GM18873 (cell line): ENCODE data around the gene ARFGAP1.
A peak's percentile ranks its signal among the peaks of the same experiment; 100 is the strongest.

Experiments
- ATAC-seq: cut with Tn5 transposase; IDR thresholded peaks from one replicate; pipeline ENCODE4 v1.9.1; 2021; ENCODE audit warnings: mild to moderate bottlenecking, moderate library complexity, moderate number of reproducible peaks; ENCODE audit not compliant: unreplicated experiment, low FRiP score

ARFGAP1 gene

DNA sequence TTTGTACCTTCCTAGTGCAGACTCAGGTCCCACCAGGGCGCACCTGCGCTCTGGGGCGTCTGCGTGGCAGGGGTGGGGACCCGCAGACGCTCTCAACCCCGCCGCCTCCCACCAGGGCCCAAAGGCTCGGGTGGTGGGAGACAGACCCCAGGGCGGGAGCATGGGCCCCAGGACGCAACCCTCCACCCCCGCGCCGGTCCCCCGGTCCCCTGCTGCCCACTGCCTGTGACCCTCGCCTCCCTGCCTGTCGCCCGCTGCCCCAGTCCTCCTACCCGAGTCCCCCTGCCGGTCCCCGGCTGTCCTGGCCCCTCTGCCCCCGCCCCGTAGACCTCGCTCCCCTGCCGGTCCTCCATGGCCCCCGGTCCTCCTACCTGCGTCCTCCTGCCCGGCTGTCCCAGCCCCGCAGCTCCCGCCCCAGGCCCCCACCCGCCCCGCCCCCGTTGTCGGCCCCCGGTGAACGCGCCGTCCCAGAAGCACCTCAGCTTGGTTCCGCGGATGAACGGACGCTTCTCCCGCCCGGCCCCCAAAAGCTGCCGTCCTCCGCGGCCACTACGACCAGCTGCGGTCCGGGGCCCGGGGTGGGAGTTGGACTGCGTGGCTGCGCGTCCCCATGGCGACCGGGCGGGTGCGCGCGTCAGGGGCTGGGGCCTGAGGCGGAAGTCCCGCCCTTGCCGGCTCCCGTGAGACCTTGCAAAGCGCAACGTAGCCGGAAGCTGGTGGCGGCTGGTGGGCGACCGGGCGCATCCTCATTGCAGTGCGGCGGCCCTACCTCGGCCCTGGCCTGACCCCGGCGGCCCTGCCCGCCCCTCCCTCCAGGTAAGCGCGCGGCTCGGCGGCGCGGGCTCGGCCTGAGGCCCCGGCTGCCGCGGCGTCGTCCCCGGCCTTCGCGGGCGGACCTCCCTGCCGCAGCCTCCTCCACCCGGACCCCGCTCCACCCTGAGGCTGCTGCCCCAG is at the start of gene ARFGAP1:
ARFGAP1 (plus strand) TSS at position 709 of the 954 bp plus-strand sequence. CDS start 2,768 bp downstream, outside the sequence.
- ATAC-seq: peak; percentile 65

DNA sequence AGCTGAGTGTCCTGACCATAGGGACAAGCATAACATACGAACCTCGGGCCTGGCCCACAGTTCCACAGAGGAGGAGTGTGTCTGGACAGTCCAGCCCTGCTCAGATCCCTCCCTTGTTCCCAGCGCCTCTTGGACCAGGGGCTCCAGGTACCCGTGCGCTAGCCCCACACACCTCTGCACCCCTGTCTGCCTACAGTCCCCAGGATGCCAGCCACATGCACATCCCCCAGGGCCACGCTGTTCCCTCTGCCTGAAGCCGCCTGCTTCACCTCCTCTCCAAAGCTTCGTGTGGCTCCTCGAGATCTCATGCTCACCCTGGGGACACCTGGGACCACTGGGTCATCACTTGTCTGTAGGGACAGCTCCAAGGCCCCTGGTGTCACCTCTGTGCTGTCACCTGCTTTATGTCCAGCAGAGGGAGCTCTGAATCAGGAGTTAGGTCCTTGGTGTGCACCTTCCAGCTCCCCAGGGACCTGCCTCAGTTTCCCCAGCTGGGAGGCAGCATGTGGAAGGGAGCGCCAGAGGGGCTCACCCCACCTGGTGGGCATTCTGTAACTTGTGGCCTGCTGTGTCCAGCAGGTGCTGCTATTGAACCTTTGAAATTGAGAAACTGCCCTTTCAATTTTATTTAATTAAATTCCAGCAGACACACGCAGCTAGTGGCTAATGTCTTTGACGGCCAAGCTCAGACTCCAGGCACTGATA is 49.3 kb upstream of the ARFGAP1 start:
- no peak for ATAC-seq

DNA sequence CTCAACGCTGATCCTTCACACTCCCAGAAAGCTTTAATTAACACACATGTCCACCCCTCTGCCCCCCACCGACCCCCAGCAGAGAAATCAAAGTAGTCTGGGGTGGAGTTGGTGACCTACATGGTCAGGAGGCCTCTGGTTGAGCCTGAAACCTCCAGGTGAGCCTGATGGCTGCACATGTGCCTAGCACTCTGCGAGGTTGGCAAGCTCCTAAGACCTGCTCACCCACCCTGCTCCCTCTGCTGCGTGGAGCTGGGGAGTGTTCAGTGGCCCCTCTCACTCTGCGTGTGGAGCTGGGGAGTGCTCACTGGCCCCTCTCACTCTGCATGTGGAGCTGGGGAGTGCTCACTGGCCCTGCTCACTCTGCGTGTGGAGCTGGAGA is 48.8 kb upstream of the ARFGAP1 start:
- no peak for ATAC-seq

DNA sequence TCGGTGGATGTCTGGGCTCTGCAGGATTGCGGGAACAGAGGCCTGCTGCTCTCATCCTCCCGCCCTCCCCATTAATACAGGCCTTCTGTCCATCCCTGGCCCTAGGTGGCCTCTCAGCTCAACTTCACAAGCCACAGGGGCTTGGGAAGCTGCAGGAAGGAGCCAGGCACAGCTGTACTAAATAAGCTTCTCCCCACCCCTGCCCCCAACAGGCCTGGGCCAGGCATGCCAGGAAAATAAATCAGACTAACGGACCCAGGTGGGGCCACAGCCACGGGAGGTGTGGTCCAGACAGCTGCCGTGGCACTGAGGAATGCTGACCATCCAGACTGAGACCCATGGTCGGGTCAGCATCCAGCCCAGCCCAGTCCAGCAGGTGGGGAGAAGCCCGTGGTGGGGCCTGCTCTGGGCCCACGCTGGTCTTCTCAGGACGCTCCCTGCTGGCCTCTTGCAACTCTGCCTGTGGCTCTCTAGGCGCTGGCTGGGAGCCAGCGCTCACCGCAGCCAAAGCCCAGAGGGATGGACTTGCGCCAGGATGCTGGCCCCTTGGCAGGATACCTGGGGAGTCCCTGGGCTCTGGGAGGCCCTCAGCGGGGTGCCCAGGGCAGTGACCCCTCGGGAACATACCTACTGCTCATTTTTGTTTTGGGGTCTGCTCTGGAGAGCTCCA is 48.1 kb upstream of the ARFGAP1 start:
- ATAC-seq: no peak

DNA sequence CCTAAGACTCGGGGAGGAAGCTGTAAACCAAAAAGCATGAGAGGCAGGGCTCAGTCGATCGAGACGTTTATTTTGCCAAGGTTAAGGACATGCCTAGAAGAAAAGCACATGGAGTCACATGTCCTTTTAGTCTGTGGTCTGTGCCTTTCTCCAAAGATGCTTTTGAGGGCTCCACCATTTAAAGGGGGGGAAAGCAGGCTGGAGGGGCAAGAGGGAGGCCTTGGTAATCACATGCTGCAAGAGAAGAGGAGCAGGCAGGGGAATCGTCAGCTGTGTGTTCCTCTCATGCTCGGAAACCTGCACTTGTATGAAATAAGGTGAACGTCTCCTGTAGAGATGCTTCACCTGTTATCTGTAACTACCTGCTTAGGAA is 47.5 kb upstream of the ARFGAP1 start:
- ATAC-seq: no peak

DNA sequence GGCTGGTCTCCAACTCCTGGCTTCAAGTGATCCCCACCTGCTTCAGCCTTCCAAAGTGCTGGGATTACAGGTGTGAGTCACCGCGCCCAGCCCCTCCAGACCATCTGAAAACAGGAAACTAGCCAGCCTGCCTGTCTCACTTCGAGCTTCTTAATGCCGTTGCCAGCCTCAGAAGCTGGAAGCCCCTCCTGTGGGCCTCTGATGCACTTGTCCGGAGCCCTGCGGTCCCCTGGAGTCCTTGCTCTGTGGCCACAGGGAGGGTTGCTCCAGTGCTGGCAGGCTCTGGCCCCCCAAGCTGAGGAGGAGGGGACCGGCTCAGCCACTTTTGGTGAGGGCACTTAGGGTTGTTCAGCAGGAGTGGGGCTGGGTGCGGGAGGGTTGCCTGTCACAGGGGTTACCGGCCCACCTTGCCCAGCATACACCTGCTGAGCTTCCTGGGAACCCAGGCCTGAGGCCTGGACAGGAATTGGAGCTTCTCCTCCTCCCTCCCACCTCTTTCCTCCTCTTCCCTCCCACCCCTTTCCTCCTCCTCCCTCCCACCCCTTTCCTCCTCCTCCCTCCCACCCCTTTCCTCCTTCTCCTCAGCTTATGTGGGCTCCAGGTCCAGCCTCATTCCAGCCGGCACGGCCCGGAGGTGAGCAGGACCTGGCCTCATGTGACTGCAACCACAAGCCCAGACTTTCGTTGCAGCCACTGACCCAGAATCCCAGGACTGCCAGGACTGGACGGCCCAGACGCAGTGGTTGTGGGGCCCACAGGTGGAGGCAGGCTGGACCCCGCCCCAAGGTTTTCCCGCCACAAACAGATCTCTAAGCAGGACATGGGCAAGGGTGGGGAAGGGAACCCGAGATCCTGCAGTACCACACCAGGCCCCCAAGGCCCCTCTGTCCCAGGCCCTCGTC is 46.3 kb upstream of the ARFGAP1 start:
- ATAC-seq: no peak

DNA sequence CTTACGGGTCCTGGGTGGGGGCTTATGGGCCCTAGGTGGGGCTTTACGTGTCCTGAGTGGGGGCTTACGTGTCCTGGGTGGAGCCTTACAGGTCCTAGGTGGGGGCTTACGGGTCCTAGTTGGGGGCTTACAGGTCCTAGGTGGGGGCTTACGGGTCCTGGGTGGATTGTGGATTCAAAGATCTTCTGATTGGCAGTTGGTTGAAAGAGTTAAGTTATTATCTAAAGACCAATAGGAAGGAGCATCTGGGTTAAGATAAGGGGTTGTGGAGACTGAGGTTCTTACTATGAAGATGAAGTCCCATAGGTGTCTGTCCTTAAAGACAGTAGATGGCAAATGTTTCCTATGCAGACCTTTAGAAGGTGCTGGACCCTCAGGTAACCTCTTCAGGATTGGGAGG is 45.4 kb upstream of the ARFGAP1 start:
- no peak for ATAC-seq

DNA sequence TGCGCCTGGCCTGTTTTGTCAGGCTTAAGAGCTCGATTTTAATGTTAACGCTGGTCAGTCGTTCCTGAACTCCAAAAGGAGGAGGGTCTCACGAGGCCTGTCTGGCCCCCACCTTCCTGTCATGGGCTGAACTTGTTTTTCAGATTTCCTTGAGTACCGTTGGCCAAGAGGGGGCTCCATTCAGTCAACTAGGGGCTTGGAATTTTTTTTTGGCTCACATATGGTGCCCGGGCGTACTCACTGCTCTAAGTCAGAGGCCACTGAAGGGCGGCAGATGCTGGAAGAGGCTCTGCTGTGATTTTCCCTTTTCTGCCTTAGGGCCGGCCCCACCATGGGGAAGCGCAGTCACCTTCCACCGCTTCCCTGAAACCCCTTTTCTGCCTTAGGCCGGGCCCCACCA is 43.8 kb upstream of the ARFGAP1 start:
- no peak for ATAC-seq

DNA sequence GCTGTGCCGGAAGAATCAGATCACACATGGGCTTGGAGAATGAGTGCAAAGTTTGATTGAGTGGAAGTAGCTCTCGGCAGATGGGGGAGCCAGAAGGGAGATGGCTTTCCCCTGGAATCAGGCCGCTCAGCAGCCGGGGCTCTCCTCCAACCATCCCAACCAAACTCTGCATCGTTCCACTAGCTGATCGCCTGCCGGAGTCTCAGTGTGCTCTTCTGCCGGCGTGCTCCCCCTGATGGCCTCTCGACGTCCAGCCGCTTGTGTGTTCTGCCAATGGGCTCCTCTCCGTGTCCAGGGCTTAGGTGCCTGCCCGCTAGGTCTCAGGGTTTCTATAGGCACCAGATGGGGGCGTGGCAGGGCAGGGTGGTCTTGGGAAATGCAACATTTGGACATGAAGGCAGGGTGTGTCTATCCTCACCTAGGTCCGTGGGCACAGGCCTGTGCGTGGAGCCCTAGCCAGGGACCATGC is 41.8 kb upstream of the ARFGAP1 start:
- no peak for ATAC-seq

DNA sequence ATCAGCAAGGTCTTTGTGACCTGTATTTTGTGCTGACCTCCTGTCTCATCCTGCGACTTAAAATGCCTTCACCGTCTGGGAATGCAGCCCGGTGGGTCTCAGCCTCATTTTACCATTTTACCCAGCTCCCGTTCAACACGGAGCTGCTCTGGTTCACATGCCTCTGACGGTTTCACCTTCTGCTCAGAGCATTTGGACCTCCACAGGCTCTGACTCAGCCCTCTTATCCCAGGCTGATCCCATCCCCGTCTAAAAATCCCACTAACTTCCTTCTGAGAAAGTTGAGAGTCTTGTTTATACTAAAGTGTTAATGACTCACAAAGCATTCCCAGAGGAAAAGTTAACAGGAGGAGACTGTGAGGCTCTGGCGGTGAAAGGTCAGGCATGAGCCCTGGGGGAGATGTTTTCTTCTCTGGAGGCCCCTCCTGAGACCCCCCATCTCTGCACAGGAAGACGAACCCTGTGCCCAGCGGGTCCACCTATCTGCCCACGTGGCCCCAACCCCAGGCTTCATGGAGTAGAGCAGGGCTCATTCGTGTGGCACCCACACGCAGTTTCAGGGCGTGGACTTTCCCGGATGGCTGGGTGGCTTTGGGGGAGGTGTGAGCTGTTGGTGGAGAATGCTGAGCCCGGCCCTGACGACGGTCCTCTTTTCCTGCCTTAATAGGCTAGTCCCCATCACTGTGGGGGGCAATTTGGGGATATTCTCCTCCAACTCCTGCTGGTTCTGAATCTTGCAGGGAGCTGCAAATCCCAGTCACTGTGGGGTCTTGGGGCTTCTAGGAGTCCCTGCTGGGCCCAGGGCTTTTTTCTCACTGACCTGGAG is 40.2 kb upstream of the ARFGAP1 start:
- ATAC-seq: no peak

DNA sequence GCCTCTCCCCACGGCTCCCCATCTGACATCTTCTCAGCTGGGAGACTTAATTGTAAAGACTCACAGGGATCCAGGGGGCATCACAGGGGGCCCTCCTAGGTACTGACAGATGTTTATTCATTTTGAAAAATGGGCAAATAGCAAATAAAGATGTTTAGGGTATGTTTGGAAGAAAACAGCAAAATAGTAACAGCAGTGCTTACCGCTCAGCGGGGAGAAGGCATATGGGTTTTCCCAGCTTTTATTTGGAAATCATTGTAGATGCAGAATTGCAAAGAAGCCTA is 39.6 kb upstream of the ARFGAP1 start:
- no peak for ATAC-seq

DNA sequence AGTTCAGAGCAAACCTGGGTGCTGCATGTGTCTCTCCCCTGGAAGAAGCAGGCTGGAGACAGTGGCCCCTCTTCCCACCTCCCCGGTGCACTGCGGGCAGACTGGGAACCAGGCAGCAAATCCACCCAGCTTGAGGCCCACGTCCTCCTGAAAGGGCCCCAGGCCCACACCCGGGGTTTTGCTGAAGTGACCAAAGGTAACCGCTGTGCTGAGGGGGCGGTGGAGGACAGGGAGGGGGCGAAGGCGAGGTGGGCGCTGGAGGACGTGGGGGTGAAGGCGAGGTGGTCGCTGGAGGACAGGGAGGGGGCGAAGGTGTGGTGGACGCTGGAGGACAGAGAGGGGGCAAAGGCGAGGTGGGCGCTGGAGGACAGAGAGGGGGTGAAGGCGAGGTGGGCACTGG is 38.7 kb upstream of the ARFGAP1 start:
- ATAC-seq: no peak

DNA sequence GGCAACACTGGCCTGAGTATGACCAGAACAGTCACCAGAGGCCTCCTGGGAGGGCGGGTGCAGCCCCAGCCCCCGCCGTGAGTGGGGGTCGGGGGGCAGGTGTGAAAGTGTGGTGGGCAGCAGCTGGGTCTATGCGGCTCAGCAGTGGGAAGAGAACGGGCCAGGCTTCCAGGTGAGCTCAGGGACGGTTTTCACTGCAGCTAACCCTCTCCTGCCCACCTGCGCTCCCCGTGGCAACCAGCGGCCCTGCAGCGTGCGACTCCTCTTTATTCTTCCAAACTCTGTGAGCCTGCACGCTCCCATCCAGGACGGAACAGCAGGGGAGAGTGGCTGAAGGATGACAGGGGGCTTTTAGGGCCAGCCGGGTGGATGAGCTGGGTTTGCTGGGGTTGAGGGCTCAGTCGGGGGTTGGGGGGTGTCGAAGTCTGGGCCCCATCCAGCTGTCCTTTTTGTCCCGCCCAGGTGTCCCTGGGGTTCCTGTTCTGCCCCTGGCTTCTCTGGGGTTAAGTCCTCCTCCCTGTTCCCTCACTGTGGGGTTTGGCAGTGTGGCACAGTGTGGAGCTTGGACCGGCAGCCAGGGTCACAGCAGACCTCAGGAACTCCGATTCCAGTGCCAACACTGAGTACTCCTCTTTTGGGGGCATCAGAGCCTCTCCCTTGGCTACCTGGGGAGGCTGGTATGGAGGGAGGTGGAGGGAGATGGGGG is 37.8 kb upstream of the ARFGAP1 start:
- ATAC-seq: no peak

DNA sequence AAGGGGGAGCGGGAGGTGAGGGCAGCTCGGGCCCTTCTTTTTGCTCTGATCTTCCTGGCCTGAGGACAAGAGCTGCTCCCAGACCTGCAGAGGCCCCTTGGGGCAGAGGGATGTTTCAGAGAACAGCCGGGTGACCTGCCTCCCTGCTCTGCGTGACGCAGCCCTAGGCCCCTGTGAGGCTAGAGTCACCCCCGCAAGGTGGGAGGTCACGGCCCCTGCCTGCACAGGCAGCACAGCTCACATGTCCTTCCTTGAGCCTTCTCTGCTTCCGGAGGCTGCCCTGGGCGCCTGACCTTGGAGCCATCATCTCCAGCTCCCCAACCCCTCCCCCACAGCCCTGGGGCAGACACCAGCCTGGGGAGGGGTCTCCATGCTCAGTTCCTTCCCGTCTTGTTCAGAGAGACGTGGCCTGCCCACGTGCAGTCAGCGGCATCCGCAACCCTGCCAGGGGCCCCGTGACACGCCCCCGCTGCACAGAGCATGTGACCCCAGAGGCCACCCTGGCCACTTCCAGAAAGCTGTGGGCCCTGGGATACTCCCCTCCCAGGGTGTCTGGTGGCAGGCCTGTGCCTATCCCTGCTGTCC is 37.1 kb upstream of the ARFGAP1 start, which contains the start of gene BIRC7:
BIRC7 (plus strand) TSS at position 507 of the 585 bp plus-strand sequence. CDS start 192 bp downstream, outside the sequence.
- ATAC-seq: no peak

DNA sequence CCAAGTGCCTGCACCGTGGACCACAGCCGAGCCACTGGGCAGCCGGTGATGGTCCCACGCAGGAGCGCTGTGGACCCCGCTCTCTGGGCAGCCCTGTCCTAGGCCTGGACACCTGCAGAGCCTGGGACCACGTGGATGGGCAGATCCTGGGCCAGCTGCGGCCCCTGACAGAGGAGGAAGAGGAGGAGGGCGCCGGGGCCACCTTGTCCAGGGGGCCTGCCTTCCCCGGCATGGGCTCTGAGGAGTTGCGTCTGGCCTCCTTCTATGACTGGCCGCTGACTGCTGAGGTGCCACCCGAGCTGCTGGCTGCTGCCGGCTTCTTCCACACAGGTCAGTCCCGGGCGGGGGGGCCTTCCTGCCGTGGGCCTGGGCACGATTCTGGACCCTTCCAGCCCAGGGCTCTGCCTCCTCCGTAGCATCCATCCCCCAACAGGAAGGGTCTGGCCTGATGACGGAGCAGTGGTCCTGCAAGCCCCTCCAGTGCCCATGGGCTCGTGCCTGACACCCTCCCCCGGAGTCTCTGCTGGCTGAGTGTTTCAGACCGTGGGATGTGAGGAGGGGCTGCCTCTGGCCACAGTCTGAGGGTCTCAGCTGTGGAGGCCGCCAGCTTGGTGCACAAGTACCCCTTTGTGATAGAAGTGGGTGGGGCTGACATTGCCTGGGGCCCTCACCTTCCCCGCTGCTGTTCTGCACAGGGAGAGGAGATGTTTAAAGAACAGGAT is 36.3 kb upstream of the ARFGAP1 start:
- ATAC-seq: no peak

DNA sequence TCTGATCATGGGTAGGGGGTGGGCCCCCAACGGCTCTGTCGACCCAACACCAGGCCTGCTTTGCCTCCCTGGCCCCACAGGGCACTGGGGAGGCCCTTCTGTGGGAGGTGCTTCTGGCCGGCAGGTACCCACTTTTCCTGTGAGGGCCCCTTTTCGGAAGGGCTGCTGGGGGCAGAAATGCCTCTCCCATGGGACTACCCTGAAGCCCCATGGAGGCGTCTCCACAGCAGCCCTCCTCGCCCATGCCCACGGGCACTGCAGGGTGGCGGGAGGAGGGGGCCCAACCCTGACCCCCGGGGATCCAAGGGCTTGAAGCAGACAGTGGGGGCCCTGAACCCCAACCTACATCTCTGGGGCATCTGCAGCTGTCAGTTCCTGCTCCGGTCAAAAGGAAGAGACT is 34.6 kb upstream of the ARFGAP1 start:
- ATAC-seq: no peak

DNA sequence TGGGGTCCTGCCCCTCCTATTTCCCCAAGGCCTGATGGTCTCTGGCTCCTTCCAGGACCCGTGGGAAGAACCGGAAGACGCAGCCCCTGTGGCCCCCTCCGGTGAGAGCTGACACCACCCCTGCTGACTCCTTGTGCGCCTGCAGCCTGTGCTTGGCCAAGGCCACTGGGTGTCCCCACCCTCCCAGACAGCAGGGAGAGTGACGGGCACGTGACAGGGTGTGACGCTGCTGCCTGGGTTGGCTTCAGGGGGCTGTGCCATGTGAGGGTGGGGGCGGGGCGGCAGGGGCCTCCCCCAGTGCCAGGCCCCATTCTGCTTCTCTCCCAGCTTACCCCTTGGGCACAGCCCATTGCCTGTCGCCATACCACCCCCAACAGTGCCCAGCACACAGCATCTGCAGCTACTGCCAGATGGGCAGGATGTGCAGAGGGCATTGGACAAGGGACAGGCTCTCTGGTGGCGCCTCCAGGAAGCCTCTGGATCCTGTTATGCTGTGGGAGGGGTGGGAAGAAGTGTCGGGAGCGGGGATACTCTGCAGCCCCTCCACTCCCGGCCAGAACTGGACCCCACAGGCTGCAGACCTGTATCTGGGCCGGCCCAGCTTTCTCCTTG is 34.0 kb upstream of the ARFGAP1 start:
- no peak for ATAC-seq
